B cell (primary cell): ENCODE measurements around the gene TOPAZ1.

Source experiments
- EZH2 ChIP-seq: IDR thresholded peaks from 2 replicates; pipeline ENCODE4 v1.6.1; 2012; ENCODE audit warnings: borderline replicate concordance, low read depth, mild to moderate bottlenecking, moderate library complexity, low read length; ENCODE audit not compliant: insufficient read depth, poor library complexity, severe bottlenecking
- TF ChIP-seq, protein P1 (sequence below): fragments of 200-600 bp; IDR thresholded peaks from one replicate; pipeline ENCODE4 v1.8.0; 2022; ENCODE audit warnings: antibody characterized with exemption, mild to moderate bottlenecking

DNA sequence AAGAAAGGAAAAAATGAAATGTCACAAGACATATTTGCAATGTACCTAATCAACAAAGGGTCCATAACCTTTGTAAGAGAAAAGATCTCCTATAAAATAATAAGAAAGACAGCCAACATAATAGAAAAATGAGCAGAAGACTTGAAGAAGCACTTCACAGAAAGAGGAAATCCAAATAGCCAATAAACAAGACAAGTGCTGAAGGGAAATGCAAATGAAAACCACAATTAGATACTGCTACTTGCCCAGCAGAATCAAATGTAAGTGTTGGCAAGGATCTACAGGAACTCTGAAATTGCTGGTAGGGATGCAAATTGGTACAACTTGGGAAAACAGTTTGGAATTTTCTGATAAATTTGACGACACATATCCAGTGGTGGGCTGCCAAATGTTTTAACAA is 15.1 kb upstream of the TOPAZ1 start:
- TF ChIP-seq, protein P1, sequence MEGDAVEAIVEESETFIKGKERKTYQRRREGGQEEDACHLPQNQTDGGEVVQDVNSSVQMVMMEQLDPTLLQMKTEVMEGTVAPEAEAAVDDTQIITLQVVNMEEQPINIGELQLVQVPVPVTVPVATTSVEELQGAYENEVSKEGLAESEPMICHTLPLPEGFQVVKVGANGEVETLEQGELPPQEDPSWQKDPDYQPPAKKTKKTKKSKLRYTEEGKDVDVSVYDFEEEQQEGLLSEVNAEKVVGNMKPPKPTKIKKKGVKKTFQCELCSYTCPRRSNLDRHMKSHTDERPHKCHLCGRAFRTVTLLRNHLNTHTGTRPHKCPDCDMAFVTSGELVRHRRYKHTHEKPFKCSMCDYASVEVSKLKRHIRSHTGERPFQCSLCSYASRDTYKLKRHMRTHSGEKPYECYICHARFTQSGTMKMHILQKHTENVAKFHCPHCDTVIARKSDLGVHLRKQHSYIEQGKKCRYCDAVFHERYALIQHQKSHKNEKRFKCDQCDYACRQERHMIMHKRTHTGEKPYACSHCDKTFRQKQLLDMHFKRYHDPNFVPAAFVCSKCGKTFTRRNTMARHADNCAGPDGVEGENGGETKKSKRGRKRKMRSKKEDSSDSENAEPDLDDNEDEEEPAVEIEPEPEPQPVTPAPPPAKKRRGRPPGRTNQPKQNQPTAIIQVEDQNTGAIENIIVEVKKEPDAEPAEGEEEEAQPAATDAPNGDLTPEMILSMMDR, result no peak
- no peak for TF ChIP-seq EZH2
